MG63 (cell line): ENCODE results near the gene DDX47. TPM values are rescaled to one million over a fixed set of nuclear protein-coding genes. Genes with fewer than 3 reads are reported as not detected.
"Not testable (repeated sequence)": the region's sequence is repeated elsewhere in the genome, so short reads cannot be mapped to it uniquely, and the experiment has no call there.

ENCODE experiments used
- DNase-seq: peaks from one replicate; pipeline ENCODE4 v3.0.0-alpha.2; 2020
- H3K27me3 ChIP-seq: fragments of 250-450 bp; sonication (Bioruptor Pico); 2 replicates; pipeline ENCODE4 v1.5.1; 2020; ENCODE audit warnings: mild to moderate bottlenecking, moderate library complexity
- H3K36me3 ChIP-seq: fragments of 250-450 bp; sonication (Bioruptor Pico); 2 replicates; pipeline ENCODE4 v1.5.1; 2020; ENCODE audit warnings: mild to moderate bottlenecking, moderate library complexity
- H3K4me3 ChIP-seq: fragments of 250-450 bp; sonication (Bioruptor Pico); 2 replicates; pipeline ENCODE4 v1.5.1; 2020; ENCODE audit warnings: mild to moderate bottlenecking, moderate library complexity
- H3K9me3 ChIP-seq: fragments of 250-450 bp; sonication (Bioruptor Pico); 2 replicates; pipeline ENCODE4 v1.5.1; 2020; ENCODE audit warnings: mild to moderate bottlenecking, moderate library complexity
- total RNA-seq: library from RNA; depleted of rRNA; stranded (reverse); fragments of >200 nt; shearing (Covaris generic); gene quantifications from 2 replicates; pipeline ENCODE4 v1.2.3, GENCODE V29; 2014; ENCODE audit warnings: low replicate concordance

DDX47 gene
- total RNA-seq, 1 experiment from 2014 or later: 105 TPM

DNA sequence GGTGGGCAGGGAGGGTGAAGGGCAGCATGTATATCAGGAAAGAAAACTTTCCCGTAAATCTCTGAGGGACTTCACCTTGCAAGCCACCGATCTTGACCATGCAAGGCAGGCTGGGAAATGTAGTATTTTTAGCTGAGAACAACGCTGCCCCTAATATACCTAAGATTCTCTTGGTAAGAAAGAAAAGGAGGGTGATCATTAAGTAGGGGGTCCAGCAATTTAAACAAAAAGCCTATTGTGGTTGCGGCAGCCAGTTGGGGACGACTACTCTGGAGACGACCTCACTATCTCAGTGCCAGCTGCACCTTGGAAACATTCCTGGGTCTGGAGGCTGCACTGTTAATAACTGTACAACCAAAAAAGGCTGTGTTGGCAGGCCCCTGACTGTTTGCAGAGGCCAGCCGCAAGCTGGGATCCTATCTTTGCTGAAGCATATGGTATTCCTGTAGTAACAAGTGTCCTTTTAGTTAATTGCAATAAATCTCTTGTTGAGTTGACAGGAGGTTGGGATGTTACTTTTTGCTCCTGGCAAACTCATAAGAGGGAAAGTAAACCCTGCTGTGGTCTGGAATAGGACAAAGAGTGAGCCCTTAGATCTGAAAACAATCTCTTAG, 21.3 kb upstream of the DDX47 start:
- Histone ChIP-seq H3K27me3 (no peaks in the 10 kb centered on the region), H3K9me3 (no peaks in the 10 kb centered on the region), H3K36me3 (peaks cover 9% of the 10 kb centered on the region; the same call in 1 of the 2 replicates), H3K4me3 (no peak overlapping the region)
- peak; percentile 53 for DNase-seq

DNA sequence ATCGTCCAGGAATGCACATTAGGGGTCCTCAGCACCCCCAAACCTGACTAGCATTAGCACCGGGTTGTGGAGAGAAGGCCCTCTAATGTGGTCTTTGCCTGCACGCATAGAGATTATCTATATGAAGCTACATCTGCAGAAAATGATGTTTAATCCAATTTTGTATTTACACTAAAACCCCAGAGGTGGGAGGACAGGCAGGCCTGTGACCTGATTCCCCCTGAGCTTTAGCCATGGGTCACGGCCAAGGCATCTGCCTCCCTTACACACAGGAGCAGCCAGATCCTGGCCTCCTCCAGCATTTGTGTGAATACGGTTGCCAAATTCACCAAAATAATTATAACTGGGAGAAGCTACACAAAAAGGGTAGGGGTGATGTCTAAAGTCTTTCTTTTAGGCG, 20.7 kb upstream of the DDX47 start:
- no peak overlapping the region for H3K4me3 ChIP-seq
- H3K36me3 ChIP-seq: peaks cover 9% of the 10 kb centered on the region; the same call in 1 of the 2 replicates
- no peak for DNase-seq
- no peaks in the 10 kb centered on the region for H3K9me3 ChIP-seq
- H3K27me3 ChIP-seq: no peaks in the 10 kb centered on the region

DNA sequence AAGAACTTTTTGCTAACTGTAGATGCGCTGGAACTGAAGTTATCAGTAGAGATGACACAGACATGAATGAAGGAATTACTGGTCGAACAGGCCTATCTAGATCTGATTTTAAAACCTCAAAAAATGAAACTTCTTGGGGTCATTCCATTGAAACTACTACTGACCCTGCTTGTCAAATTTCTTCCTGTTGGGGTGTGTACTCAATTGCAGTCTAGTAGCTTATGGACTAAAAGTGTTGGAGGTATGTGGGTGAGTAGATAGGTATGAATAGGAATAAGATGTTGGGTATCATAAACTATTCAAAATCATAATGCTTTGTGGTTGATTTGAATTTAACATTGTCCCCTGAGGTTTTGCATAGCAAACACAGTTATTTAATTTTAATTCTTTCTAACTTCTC, 18.5 kb upstream of the DDX47 start:
- no peak for DNase-seq
- no peak overlapping the region for H3K4me3 ChIP-seq
- no peaks in the 10 kb centered on the region; the same call in 1 of the 2 replicates for H3K36me3 ChIP-seq
- H3K27me3 ChIP-seq: no peaks in the 10 kb centered on the region
- no peaks in the 10 kb centered on the region for H3K9me3 ChIP-seq

DNA sequence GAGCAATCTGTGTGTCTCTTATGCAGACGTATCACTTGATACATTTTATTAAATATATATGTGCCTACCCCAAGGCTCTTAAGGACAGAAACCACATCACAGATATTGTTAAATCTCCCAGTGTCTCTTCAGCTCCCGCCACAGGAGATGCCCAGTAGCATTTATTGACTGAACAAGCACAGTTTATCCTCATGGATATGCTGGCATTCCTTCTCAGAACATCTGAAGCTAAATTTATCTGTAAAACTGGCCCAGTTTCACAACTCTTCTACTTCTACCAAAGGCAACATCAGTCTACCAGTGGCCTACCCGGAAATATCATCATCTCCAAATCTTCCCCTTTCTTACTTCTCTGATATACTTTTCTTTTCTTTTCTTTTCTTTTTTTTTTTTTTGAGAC, 17.0 kb upstream of the DDX47 start:
- no peak for DNase-seq
- no peaks in the 10 kb centered on the region for H3K36me3 ChIP-seq
- no peaks in the 10 kb centered on the region for H3K9me3 ChIP-seq
- no peaks in the 10 kb centered on the region for H3K27me3 ChIP-seq
- no peak overlapping the region for H3K4me3 ChIP-seq

DNA sequence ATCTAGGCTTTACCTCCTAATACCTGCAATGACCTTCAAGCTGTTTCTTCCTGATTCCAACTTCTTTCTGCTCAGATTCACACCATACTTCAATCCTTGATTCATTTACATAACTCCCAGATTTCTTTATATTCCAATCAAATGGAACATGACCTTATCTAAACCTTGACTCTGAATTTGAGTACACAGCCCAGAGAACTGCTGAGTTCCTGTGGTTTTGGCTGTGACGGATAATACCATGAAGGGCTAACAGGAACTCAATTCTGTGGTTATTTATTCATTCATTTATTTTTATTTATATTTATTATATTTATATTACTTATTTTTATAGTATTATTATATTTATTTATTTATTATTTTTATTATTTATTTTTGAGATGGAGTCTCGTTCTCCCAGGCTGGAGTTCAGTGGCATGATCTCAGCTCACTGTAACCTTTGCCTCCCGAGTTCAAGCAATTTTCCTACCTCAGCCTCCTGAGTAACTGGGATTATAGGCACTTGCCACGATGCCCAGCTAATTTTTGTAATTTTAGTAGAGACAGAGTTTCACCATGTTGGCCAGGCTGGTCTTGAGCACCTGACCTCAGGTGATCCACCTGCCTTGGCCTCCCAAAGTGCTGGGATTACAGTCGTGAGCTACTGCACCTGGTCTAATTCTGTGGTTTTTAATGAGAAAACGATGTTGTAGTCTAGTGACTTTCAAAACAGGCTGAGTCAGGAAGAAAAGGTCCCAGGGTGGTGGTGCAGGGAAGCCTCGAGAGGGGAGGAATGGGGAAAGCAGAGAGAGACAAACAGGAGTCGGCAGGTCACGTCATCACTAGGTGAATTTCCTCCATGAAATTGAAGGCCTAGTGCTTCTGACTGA, 16.0 kb upstream of the DDX47 start:
- Histone ChIP-seq H3K36me3 (no peaks in the 10 kb centered on the region), H3K9me3 (no peaks in the 10 kb centered on the region), H3K4me3 (no peak overlapping the region), H3K27me3 (no peaks in the 10 kb centered on the region)
- DNase-seq: no peak

DNA sequence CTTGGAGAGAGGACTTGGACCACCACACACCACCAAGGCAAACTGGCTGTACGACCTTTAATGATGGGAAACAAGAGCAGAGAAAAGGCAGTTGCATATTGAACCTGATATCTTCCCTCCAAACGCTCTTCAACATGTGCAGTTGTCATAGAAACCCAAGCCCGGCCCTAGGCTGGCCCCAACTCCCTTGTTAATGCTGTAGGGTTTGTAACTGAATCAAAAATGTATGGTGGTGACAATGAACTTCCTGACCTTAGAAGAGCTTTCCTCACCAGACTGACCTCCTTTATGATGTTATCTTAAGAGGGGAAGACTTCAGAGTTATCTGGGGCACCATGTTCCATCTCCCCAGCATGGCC, 15.4 kb upstream of the DDX47 start:
- Histone ChIP-seq H3K4me3 (no peak overlapping the region), H3K27me3 (no peaks in the 10 kb centered on the region), H3K36me3 (no peaks in the 10 kb centered on the region), H3K9me3 (no peaks in the 10 kb centered on the region)
- DNase-seq: no peak

DNA sequence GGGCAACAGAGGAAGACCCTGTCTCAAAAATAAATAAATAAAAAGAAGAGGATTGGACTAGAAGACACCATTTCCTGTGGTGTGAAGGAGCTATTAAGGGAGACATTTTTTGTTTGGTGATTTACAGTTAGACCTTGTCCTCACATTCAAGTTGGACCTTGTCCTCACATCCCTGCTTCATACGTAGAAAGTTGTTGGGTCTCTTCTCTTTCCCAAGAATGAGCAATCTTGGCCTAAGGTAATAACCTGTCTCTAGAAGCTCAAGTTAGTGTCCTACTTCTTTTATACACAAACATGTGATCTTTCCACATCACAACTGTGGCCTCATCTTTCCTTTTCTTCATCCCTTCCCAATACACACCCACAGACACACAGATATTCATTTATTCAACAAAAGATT, 14.7 kb upstream of the DDX47 start:
- no peak overlapping the region for H3K4me3 ChIP-seq
- H3K36me3 ChIP-seq: no peaks in the 10 kb centered on the region
- no peak for DNase-seq
- no peaks in the 10 kb centered on the region for H3K9me3 ChIP-seq
- no peaks in the 10 kb centered on the region for H3K27me3 ChIP-seq

DNA sequence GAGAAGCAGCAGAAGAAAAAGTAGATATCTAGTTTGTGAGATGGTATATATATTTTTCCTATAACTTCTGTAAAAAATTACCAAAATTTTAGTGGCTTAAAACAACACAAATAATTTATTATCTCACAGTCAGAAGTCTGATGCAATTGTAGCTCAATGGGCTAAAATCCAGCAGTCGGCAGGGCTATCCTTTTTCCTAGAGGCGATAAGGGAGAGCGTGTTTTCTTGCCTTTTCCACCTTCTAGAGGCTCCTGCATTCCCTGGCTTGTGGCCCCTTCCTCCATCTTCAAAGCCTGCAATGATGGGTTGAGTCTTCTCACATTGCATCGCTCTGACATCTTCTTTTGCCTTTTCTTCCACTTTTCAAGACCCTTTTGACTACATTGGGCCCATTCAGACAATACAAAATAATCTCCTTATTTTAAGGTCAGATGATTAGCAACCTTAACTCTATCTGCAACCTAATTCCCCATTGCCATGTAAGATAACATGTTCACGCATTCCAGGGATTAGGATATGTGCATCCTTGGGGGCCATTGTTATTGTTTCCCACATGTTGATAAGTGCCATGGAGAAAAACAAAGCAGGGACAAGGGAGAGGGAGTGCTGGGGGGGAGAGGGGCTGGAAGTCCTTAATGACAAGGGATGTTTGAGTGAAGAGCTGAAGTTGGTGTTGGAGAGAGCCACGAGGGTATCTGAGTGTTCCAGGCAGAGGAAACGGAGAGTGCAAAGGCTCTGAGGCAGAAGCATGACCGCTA, 13.8 kb upstream of the DDX47 start:
- Histone ChIP-seq H3K9me3 (no peaks in the 10 kb centered on the region), H3K27me3 (no peaks in the 10 kb centered on the region), H3K36me3 (no peaks in the 10 kb centered on the region), H3K4me3 (no peak overlapping the region)
- DNase-seq: no peak

DNA sequence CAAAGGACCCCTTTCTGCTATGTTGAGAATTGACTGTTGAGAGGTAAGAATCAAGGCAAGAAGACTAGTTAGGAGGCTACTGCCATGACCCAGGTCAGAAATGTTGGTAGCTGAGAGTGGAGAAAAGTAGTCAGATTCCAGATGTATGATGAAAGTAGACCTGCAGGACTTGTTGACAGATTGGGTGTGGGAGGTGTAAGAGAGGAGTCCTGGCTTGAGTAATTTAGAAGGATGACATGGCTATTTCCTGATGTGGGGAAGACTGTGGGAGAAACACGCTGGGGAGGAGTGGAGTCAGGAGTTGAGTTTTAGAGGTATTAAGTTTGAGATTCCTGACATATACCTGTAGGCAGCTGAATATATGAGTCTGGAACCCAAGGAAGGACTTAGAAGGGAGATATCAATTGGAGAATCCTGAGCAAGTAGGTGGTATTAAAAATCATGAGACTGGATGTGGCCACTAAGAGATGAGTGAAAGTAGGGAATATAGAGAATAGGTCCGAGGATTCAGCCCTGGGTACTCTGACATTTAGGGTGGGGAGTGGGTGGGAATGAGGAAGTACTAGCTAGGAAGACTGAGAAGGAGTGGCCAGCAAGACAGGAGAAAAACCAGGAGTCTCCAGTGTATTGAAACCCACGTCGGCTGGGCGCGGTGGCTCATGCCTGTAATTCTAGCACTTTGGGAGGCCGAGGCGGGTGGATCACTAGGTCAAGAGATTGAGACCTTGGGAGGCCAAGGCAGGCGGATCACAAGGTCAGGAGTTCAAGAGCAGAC, 12.6 kb upstream of the DDX47 start:
- H3K36me3 ChIP-seq: no peaks in the 10 kb centered on the region
- H3K9me3 ChIP-seq: no peaks in the 10 kb centered on the region
- no peaks in the 10 kb centered on the region for H3K27me3 ChIP-seq
- H3K4me3 ChIP-seq: no peak overlapping the region
- no peak for DNase-seq

DNA sequence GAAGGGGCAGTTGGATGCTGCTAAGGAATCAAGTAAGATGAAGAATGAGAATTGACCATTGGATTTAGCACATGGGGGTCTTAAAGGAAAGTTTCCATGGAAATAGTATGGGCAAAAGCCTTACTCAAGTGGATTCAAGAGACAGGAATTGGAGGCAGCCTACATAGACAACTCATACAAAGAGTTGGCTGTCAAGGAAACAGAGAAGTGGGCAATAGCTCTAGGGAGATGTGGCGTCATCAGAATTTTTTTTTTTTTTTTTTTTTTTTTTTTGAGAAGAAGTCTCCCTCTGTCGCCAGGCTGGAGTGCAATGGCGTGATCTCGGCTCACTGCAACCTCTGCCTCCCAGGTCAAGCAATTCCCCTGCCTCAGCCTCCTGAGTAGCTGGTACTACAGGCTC, 11.5 kb upstream of the DDX47 start:
- DNase-seq, H3K9me3 ChIP-seq, H3K4me3 ChIP-seq, H3K27me3 ChIP-seq, H3K36me3 ChIP-seq: not testable (repeated sequence)

DNA sequence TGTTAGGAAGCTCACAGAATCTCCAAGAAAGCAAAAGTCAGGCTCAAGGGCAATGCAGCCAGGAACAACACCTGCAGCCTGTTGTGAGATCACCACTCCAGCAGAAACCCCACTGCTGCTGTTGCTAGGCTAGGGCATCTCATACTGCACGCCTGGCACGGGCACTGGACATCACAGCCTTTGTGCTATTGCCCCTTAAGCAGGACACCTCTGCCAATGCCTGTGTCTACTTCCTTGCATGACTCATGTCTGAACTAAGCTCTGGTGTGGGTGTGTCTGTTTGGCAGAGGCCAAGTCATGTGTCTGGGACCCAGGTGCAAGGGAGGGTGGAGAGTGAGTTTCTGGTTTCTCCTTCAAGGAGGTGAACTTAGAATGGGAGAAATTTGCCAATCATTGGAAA, 10.0 kb upstream of the DDX47 start:
- Histone ChIP-seq H3K36me3 (no peaks in the 10 kb centered on the region), H3K27me3 (no peaks in the 10 kb centered on the region), H3K9me3 (no peaks in the 10 kb centered on the region), H3K4me3 (no peak overlapping the region)
- peak; percentile 93 for DNase-seq

DNA sequence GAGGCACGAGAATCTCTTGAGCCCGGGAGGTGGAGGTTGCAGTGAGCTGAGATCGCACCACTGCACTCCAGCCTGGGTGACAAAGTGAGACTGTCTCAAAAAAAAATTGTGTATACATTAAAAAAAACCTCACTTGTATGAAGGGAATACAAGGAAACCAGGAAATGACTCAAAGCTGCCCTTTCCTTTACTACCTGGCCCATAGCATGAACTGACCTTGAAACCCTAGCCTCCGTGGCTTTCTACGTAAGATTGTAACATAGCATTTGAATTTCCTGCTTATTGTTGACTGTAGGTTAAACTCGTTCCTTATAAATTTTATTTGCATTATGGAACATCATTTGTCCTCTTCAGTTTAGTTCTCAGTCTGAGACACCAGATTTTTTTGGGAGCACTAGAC, 9.1 kb upstream of the DDX47 start:
- Histone ChIP-seq H3K9me3 (no peaks in the 10 kb centered on the region), H3K27me3 (no peaks in the 10 kb centered on the region), H3K36me3 (no peaks in the 10 kb centered on the region), H3K4me3 (no peak overlapping the region)
- DNase-seq: no peak

DNA sequence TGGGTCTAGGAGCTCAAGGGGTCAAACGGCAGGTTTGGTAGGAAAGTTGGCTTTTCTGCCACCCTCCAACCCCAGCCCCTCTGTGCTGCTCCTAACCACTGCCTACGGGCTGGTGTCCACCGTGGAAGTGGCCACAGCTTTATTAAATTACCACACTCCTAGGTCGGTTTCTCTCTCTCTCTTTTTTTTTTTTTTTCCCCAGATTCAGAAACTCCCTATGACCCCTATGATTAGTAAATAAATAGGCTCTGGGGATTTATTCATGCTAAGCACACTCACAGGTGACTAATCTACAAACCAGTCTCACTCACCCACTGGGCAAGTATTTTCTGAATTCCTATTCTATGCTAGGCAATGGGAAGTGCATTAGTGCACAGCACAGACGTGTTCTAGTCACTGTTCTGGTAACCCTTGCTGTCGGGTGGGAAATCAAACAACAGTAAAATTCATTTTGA, 8.7 kb upstream of the DDX47 start:
- H3K9me3 ChIP-seq: no peaks in the 10 kb centered on the region
- peak; percentile 53 for DNase-seq
- no peaks in the 10 kb centered on the region for H3K36me3 ChIP-seq
- no peak overlapping the region for H3K4me3 ChIP-seq
- H3K27me3 ChIP-seq: no peaks in the 10 kb centered on the region

DNA sequence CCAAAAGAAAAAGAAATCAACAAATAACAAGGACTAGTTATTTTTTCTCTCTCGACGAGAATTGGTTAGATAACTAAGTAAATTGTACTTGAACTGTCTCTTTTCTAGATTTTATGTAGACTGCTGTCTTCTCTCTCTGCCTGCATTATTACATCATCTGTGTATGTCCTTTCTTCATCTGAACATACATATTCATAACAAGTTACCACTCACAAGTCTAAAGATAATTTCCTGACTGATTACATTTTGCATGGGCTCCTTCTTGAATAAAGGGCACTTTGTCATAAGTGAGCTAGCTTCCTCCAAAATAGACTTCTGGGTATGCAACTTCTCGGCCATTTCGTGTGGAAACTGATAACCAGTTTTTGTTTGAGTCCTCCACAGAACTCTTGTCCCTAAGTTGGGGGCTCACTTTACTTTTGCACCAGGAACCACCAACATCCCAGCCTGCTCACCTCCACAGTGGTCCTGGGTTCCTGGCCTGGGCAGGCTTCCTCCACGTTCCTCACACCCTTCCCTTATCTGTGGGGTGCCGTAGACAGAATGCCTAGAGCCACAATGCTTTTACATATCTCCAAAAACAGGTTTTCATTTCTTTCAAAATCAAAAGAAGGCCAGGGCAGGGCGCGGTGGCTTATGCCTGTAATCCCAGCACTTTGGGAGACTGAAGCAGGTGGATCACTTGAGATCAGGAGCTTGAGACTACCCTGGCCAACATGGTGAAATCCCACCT, 6.2 kb upstream of the DDX47 start:
- Histone ChIP-seq H3K9me3 (no peaks in the 10 kb centered on the region), H3K36me3 (no peaks in the 10 kb centered on the region), H3K4me3 (no peak overlapping the region), H3K27me3 (no peaks in the 10 kb centered on the region)
- no peak for DNase-seq

DNA sequence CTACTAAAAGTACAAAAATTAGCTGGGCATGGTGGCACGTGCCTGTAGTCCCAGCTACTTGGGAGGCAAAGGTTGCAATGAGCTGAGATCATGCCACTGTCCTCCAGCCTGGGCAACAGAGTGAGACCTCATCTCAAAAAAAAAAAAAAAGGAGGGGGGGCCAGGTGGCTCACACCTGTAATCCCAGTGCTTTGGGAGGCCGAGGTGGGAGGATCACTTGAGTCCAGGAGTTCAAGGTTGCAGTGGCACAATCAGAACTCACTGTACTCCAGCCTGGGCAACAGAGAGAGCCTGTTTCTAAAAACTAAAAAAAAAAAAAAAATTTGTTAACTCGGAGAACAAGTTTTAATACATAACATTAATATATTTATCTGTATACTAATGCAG, 5.6 kb upstream of the DDX47 start:
- not testable (repeated sequence) for H3K27me3 ChIP-seq

DNA sequence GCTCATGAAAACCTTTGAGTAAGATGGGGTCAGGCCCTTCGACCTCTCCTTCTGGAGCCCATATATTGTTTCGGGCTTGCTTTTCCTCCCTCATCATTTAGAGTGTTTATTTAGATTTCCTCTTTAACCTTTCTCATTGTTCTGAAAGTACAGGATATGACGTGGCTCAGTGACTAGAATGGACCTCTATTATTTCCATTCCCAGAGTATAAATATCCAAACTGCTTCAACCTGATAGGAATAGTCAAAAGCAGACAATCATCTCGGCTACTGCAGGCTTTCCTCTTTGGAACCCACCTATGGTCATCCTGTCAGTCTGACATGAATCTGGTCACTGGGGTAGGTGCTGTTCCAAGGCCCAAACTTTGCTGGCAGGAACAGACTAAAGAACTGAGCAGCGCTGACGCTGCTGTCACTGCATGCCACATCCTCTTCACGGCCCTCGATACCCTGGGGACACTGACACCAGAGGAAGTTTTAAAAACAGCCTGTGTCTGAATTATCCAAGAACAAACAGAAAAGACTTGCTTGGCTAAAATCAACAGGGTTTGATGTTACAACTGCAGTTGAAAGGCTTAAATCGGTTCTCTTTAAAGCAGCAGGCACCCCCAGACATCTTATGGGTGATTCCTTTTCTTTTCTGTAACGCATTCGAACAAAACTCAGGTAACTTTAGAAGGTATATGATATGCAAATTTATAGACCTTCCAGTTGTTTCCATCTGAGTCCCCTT, 5.0 kb upstream of the DDX47 start:
- DNase-seq: no peak
- H3K27me3 ChIP-seq: no peaks in the 10 kb centered on the region
- H3K36me3 ChIP-seq: no peaks in the 10 kb centered on the region
- H3K9me3 ChIP-seq: no peaks in the 10 kb centered on the region
- no peak overlapping the region for H3K4me3 ChIP-seq

More for the DNA sequence above, 5.6 kb upstream of the DDX47 start:
- not testable (repeated sequence) for DNase-seq, H3K4me3 ChIP-seq, H3K9me3 ChIP-seq, H3K36me3 ChIP-seq
